ENCODE measurements around the gene ERGIC3. TPM values are rescaled to one million over a fixed set of nuclear protein-coding genes. Genes with fewer than 3 reads are reported as not detected.

Gene ERGIC3
- total and polyA plus RNA-seq, 2 of the 4 experiments (the other 2 are of a cell fraction) = 434 to 438 TPM

DNA sequence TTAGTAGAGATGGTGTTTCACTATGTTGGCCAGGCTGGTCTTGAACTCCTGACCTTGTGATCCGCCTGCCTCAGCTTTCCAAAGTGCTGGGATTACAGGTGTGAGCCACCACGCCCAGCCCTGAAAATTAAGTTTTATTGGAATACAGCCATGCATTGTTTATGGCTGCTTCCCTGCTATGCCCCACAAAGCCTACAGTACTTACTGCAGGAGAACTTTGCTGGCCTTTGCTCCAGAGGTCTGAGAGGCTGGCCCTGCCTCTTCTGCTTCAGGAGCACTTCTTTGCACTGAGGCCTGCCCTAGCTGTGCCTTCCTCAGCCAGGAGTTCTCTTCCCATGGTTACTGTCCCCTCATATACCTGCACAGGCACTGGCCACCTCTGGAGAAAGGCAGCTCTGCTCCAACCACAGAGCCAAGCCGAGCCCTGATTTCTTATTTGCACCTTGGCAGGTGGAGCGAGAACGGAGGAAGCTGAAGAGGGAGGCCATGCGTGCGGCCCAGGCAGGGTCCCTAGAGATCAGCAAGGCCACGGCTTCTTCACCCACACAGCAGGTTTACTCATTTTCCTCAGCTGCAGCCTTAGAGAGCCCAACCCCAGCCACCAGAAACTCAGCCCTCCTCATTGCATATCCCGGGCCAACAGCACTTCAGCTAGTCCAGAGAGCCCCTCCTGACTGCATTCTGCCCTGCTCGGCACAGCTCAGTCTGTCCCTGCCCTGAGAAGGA is 33.2 kb upstream of the ERGIC3 start:
- Histone ChIP-seq H3K14ac (replicated peaks; ENCODE audit: low read depth, low read length) (no peak overlapping the region), H4K8ac (ENCODE audit: low read depth in 2 of 2, low read length in 2 of 2) (no peak overlapping the region), H2BK15ac (ENCODE audit: low read depth, low read length) (no peak overlapping the region), H3K27ac (ENCODE audit: insufficient read depth, low read length) (no peak overlapping the region), H2BK20ac (ENCODE audit: low read depth, low read length) (no peak overlapping the region), H3K56ac (ENCODE audit: extremely low read depth, insufficient read depth, low read length) (no peak overlapping the region), H2AFZ (replicated peaks; ENCODE audit: low read length, poor library complexity) (no peak overlapping the region), H4K91ac (ENCODE audit: insufficient read depth, low read depth, low read length) (no peak overlapping the region), H3K4ac (ENCODE audit: low read depth, low read length) (no peak overlapping the region), H3K4me1 (ENCODE audit: control insufficient read depth, insufficient read depth, low read length) (peaks cover 7% of the 10 kb centered on the region; the same call in 1 of the 2 replicates), H2BK120ac (ENCODE audit: low read depth, low read length) (no peak overlapping the region), H3K9me1 (ENCODE audit: insufficient read depth, low read length) (peaks cover 16% of the 10 kb centered on the region), H3K4me3 (ENCODE audit: insufficient read depth, low read depth, low read length) (no peak overlapping the region), H3K79me1 (ENCODE audit: low read depth in 1 of 2, low read length in 2 of 2) (peaks cover 0 to 19% of the 10 kb centered on the region in 2 experiments; a peak in 2 of 4 replicates), H3K9ac (ENCODE audit: low read depth, low read length) (no peak overlapping the region), H3K36me3 (ENCODE audit: control insufficient read depth, insufficient read depth, low read length) (peaks cover 53% of the 10 kb centered on the region), H2AK5ac (ENCODE audit: low read depth, low read length) (no peak overlapping the region), H4K20me1 (ENCODE audit: insufficient read depth, low read length) (peaks cover 33% of the 10 kb centered on the region), H2AK9ac (replicated peaks; ENCODE audit: low read depth, low read length, poor library complexity) (no peak overlapping the region), H3K9me3 (ENCODE audit: control insufficient read depth, insufficient read depth, low read length) (no peaks in the 10 kb centered on the region), H3K23ac (ENCODE audit: low read depth, low read length) (no peak overlapping the region), H4K5ac (ENCODE audit: low read depth, low read length) (no peak overlapping the region), H2BK5ac (ENCODE audit: low read depth, low read length, poor library complexity, severe bottlenecking) (no peak overlapping the region), H3K18ac (ENCODE audit: low read depth, low read length) (no peak overlapping the region), H3K27me3 (ENCODE audit: control insufficient read depth, insufficient read depth, low read length) (no peaks in the 10 kb centered on the region), H3K4me2 (ENCODE audit: low read depth, low read length) (no peak overlapping the region)
- WGBS, 2 experiments (ENCODE audit: extremely low coverage in 2 of 2, insufficient read length in 1 of 2) = 100% methylated on average over 4 of the region's 10 CpGs; no CpG with 5 or more reads in 1 of the 2 experiments
- ChIA-PET CTCF (no interaction called here), POLR2A (ENCODE audit: unreplicated experiment) (interaction anchor here (0.6 kb wide), 1 partner anchor 159 kb away, joined by 10 read pairs; no protein-coding TSS in a partner anchor)
- dilution Hi-C loops (cut with HindIII; ENCODE audit: low sequenced_read_pairs, unreplicated experiment) (no loop called here), in situ Hi-C loops (cut with MboI; ENCODE audit: low sequenced_read_pairs) (loop anchor here (25.0 kb wide), 1 partner anchor 404 kb away; no protein-coding TSS in a partner anchor), intact Hi-C loops (cut with micrococcal nuclease) (no loop called here)
- DNase-seq (no peak), ATAC-seq (ENCODE audit: low read depth) (no peak)
- TF ChIP-seq, protein P1, sequence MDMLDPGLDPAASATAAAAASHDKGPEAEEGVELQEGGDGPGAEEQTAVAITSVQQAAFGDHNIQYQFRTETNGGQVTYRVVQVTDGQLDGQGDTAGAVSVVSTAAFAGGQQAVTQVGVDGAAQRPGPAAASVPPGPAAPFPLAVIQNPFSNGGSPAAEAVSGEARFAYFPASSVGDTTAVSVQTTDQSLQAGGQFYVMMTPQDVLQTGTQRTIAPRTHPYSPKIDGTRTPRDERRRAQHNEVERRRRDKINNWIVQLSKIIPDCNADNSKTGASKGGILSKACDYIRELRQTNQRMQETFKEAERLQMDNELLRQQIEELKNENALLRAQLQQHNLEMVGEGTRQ (IDR thresholded peaks at IDR 0.05; ENCODE audit: low read depth, low read length) = no peak
- no peak for TF ChIP-seq MXI1 (IDR thresholded peaks at IDR 0.05; ENCODE audit: borderline replicate concordance, low read depth, low read length)
- TF ChIP-seq POLR2A (IDR thresholded peaks at IDR 0.05; ENCODE audit: low read depth, low read length) = no peak
- no peak for TF ChIP-seq FOS (IDR thresholded peaks at IDR 0.05; ENCODE audit: low read depth, low read length)
- TF ChIP-seq SMC3 (IDR thresholded peaks at IDR 0.05; ENCODE audit: low read depth, low read length) = no peak
- no peak for TF ChIP-seq MAZ (IDR thresholded peaks at IDR 0.05; ENCODE audit: borderline replicate concordance, low read depth, low read length)
- TF ChIP-seq, protein P2, sequence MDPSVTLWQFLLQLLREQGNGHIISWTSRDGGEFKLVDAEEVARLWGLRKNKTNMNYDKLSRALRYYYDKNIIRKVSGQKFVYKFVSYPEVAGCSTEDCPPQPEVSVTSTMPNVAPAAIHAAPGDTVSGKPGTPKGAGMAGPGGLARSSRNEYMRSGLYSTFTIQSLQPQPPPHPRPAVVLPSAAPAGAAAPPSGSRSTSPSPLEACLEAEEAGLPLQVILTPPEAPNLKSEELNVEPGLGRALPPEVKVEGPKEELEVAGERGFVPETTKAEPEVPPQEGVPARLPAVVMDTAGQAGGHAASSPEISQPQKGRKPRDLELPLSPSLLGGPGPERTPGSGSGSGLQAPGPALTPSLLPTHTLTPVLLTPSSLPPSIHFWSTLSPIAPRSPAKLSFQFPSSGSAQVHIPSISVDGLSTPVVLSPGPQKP (IDR thresholded peaks at IDR 0.05; ENCODE audit: borderline replicate concordance, low read depth, low read length) = no peak
- TF ChIP-seq RFX5 (IDR thresholded peaks at IDR 0.05; ENCODE audit: low read depth, low read length) = no peak
- no TSS peak for BruUV-seq (replicated peaks)

Measured in IMR-90 (cell line).